Activated CD4-positive, alpha-beta T cell treated with anti-CD3 and anti-CD28 coated beads for 48 hours (primary cell): ENCODE measurements around the gene SLC16A12.
A peak's percentile ranks its signal among the peaks of the same experiment; 100 is the strongest.

Experiments used
- DNase-seq: peaks from one replicate; pipeline ENCODE4 v3.0.0-alpha.2; 2020

Gene SLC16A12

DNA sequence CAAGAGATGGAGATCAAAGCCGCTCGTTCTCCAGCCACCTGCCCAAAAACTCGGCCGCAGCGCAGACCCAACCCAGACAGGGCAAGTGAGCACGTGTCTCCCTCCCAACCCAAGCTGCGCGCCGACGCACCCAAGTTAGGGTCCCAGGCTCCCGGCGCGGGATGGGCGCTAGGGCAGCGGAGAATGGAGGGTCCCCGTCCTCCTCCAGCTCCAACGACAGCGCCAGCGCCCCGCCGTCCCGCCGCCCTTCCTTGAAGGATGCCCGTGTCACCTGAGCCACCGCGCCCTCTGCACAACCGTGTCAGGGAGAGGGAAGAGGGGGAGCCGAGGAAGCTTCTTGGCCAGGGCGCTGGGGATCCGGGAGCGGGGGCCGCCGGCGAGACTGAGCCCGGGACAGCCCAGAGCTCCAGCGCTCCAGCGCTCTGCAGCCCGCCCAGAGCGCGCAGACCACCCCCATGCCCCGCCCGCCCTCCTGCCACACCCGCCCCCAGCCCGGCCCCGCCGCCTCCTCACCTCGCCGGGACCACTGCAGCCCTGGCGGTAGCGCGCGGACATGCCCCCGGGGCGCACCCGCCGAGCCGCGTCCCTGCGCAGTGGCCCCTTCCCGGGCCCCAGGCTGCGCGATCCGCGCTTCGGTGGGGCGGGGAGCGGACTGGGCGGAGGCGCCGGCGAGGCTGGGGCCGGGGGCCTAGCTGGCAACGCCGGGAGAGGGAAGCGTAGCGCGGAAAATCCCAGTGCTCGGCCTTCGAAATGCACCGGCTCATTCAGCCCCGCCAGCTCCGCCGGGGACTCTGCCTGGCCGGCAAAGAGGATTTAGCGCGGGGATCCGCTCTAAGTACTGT, at the start of gene SLC16A12:
SLC16A12 (minus strand) TSS at position 424 of the 842 bp plus-strand sequence. CDS start 73,016 bp downstream, outside the sequence.
- DNase-seq, result peak; percentile 5

DNA sequence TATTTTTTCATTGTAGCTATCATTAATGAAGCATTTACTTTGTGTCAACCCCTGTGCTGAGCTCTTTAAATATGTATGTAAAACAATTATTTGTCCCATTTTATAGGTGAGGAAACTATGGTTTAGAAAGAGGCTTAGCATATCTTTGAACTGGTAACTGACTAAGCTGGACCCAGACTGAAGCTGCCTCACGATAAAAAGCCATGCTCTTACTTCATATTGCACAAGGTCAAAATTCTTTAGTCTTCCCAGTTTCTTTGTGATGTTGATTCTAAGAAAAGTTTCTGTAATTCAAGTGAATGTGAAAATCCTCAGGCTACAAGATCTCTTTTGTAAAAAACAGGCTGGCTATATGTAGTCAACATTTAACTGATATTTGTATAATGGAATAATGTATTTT, 46.6 kb upstream of the SLC16A12 start:
- no peak for DNase-seq

DNA sequence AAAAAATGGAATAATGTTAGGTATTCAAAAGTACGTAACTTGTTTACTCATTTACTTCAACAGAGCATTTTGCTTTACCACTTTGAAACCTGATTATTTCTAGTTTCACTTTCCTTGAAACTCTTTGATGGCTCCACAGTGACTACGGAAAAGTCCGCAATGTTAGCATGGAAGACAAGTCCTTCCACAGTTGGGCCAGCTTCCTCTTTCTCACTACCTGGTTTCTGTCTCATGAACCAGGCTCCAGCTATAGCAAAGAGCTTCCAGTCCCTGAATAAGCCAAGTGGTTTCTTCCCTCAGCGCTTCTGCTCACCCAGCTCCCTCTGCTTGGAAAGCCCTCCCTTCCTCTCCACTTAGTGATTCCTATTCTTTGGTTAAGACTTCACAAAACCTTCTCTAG, 44.8 kb upstream of the SLC16A12 start:
- no peak for DNase-seq

GRCh38 chr10:89576696-89577095, 41.3 kb upstream of the SLC16A12 start:
- DNase-seq, result no peak

GRCh38 chr10:89576022-89576421, 40.6 kb upstream of the SLC16A12 start:
- DNase-seq, result no peak

GRCh38 chr10:89575031-89575430, 39.6 kb upstream of the SLC16A12 start:
- DNase-seq, result no peak

GRCh38 chr10:89574368-89574767, 39.0 kb upstream of the SLC16A12 start:
- no peak for DNase-seq

GRCh38 chr10:89567576-89568245, 32.3 kb upstream of the SLC16A12 start:
- no peak for DNase-seq

- no peak for DNase-seq
Observed at GRCh38 chr10:89566992-89567391, 31.6 kb upstream of the SLC16A12 start.

DNA sequence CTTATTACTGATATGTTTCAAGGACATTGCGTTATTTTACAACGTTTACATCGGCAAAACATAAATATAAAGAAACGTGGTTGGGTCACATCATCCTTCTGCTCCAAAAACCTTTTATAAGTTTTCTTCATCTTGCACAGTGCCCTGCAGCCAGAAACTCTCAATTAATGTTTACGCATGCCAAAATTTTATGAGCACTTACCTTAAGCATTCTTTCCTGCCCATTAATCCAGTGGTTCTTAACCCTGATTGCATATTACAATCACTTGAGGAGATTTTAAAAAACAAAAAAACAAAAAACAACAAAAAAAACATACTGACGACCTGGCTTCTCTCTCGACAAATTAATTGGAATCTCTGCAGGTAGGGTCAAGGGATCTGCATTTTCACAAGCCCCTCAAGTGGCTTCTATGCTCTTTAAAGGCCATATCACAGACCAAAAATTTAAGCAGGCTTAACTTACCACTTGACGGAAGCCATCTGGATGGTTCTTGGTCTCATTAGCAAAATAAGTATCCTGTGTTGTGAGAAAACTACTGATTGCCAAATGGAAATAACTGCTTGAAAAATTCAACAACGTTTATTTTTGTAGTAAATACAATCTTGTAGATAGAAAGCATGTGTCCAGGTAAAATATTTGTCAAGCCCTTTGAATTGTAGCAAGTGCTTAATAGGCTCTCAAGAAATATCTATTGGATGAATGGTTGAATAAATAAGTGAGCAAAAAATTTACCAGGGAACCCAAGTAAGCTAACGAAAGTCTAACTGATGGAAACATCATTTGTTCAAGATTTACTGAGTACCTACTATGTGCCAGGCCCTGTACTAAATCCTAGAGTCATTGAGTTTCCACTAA, 30.9 kb upstream of the SLC16A12 start:
- DNase-seq, result no peak

GRCh38 chr10:89565180-89565579, 29.8 kb upstream of the SLC16A12 start:
- DNase-seq, result no peak

GRCh38 chr10:89563861-89564478, 28.6 kb upstream of the SLC16A12 start:
- DNase-seq, result no peak

DNA sequence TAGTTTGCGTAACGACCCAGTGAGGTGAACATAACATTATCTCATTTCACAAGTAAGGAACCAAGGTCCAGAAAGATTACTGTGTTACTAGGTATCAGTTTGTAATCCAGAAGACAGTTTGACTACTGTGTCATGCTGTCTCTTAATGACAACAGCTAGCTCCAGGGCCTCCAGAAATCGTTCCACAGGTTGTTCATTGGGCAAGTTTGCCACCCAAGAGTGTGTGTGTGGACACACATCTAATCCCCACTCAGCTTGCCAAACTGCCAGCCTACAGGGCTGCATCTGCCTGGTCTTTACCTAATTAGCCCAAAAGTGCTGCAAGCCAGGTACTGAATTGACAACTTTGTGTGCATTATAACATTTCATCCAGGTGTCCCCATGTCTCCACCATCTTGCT, 27.9 kb upstream of the SLC16A12 start:
- DNase-seq, result no peak

DNA sequence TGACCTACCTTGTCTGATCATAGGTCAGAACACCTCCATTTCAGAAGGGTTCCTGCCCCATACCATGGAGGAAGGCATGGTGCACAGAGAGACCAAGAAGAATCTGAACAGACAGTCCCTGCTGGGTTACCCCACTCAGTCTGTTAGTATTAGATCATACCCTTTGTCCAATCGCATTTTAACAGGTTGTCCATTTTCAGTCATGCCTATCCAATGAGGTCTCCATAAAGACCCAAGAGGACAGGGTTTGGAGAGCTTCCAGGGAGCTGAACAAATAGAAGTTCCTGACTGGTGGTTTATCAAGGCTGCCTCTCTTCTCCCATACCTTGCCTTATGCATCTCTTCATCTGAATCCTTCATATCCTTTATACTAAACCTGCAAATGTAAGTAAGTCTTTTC, 21.2 kb upstream of the SLC16A12 start:
- no peak for DNase-seq

DNA sequence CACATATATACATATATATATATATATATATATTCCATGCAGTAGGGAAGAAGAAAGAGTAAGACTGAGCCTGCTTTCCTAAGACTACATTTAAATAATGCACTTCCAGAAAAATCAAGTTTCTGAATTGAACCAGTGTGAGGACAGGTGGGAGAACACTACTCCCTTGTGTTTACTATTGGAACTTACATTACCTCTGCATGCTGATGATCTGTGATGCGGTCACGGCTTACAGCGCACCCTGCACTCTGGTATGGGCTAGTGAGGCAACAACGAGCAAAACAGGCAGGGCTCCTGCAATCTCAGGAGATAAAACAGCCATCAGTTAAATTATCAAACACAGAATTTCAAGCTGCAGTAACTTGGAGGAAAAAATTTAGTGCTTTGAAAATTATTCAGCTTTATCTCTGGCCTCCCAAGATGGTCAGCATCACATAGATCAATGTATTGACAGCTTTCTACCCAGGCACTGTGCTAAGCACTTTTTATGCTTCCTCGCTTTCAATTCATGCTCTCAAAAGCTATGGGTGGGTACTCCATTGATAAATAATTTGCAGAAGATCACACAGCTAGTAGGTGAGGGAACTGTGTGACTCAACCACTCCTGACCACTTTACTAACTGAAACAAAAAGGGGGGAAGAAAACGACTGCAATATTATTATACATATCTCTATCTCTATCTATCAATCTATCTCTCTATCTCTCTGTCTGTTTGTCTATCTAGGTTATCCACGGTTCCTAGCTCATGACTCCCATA, 20.5 kb upstream of the SLC16A12 start:
- DNase-seq, result no peak

- DNase-seq, result no peak
Observed at GRCh38 chr10:89554433-89554832, 19.0 kb upstream of the SLC16A12 start.

DNA sequence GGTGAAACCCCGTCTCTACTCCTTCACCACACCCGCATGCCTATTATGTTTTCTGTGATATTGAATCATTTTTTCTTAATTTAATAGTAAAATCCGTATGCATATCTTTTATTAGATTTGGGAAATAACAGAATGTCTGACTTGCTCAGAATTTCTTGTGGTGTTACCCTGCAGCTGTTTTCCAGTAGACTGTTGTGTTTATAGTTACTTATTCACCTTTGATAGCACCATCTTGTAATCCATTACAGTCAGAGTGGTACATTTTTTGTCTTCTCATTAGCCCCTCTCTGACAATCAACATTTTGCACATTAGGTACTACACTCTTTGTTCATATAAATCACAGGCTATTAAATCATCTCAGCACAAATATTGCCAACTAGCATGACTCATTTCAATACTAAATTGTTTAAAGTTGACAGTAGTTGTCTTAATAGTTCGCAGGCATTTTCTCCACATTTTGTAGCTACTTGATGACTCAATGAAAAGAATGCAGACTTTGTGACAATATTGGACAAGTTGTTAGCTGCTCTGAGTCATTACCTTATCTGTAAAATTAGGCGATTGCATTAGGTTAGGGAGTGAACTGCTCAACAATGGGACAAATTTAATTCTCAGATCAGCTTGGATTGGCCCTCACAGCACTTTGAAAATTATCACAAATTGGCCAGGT, 17.8 kb upstream of the SLC16A12 start:
- DNase-seq, result no peak

- DNase-seq, result no peak
Observed at GRCh38 chr10:89552213-89552612, 16.8 kb upstream of the SLC16A12 start.

GRCh38 chr10:89550509-89550908, 15.1 kb upstream of the SLC16A12 start:
- DNase-seq, result no peak

- no peak for DNase-seq
Observed at GRCh38 chr10:89549510-89549909, 14.1 kb upstream of the SLC16A12 start.

DNA sequence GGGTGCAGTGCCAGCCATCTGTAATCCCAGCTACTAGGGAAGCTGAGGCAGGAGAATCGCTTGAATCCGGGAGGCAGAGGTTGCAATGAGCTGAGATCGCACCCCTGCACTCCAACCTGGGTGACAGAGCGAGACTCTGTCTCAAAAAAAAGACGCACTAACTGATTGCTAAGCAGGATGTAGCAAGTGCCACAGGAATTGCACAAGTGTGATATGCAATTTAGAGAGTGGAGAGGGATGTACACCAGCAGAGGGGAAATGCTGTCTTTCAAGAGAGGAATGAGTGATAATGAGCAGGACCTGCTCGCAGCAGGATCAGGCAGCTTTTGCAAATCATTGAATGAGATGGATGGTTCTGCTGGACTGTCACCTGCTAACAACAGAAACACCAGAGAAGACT, 13.3 kb upstream of the SLC16A12 start:
- no peak for DNase-seq
